Thoracic aorta (tissue), 2 donors: ENCODE measurements around the gene RAB35. TPM values are rescaled to one million over a fixed set of nuclear protein-coding genes. Genes with fewer than 3 reads are reported as not detected.

Experiments used
- ATAC-seq: fragments of 150-250 bp; one replicate; pipeline ENCODE4 v1.8.0; 2017; ENCODE audit warnings: low read depth; ENCODE audit not compliant: insufficient number of reproducible peaks, low FRiP score
- DNase-seq: peaks from one replicate; pipeline ENCODE4 v3.0.0-alpha.2; 2020; ENCODE audit warnings: low spot score
- H3K27ac ChIP-seq, 2 donors: fragments of 200-600 bp; sonication (generic); 1 replicate in 1 of 2; 2 replicates in 1 of 2; pipeline ENCODE4 v1.5.1; 2016; ENCODE audit warnings: mild to moderate bottlenecking in 2 of 2, moderate library complexity in 2 of 2
- H3K27me3 ChIP-seq: fragments of 200-600 bp; sonication (generic); replicated peaks from 2 replicates; pipeline ENCODE4 v1.6.0; 2016; ENCODE audit warnings: mild to moderate bottlenecking; ENCODE audit not compliant: insufficient read depth
- H3K36me3 ChIP-seq: fragments of 200-600 bp; sonication (generic); one replicate; pipeline ENCODE4 v1.5.1; 2016
- H3K4me1 ChIP-seq, 2 donors: fragments of 200-600 bp; sonication (generic); 1 replicate in 1 of 2; 2 replicates in 1 of 2; pipeline versions ENCODE4 v1.5.1 to v1.6.0; 2016; ENCODE audit warnings: low read depth in 2 of 2, mild to moderate bottlenecking in 1 of 2; ENCODE audit not compliant: control insufficient read depth in 1 of 2
- H3K4me3 ChIP-seq: fragments of 200-600 bp; sonication (generic); 2 replicates; pipeline ENCODE4 v1.5.1; 2016; ENCODE audit warnings: mild to moderate bottlenecking
- H3K9me3 ChIP-seq: fragments of 200-600 bp; sonication (generic); 2 replicates; pipeline ENCODE4 v1.5.1; 2016
- CTCF ChIP-seq: fragments of 200-600 bp; sonication (generic); IDR thresholded peaks from one replicate; pipeline ENCODE4 v1.5.1; 2019; ENCODE audit warnings: antibody characterized with exemption
- total RNA-seq, 2 donors: library from RNA; depleted of rRNA; stranded (reverse); fragments of >200 nt; gene quantifications; one replicate each; pipeline versions ENCODE4 v1.1.0 to v1.2.3, GENCODE V29; 2016

The RAB35 gene
- total RNA-seq, 2 donors from 2014 or later, result 23.2 to 30.3 TPM

- peaks cover 91% of the 10 kb centered on the region for H3K36me3 ChIP-seq
- ATAC-seq, result no peak
- no peak overlapping the region for H3K4me3 ChIP-seq
These were observed 41.8 kb upstream of the RAB35 start for GRCh38 chr12:120158351-120158750.

GRCh38 chr12:120157678-120158077 is 41.1 kb upstream of the RAB35 start:
- H3K36me3 ChIP-seq, result peaks cover 91% of the 10 kb centered on the region
- no peaks in the 10 kb centered on the region for H3K9me3 ChIP-seq
- DNase-seq (no peak), ATAC-seq (no peak)
- no peak overlapping the region for H3K27ac ChIP-seq
- no peaks in the 10 kb centered on the region for H3K4me1 ChIP-seq
- no peak overlapping the region for H3K4me3 ChIP-seq
- TF ChIP-seq CTCF, result no peak
- H3K27me3 ChIP-seq, result no peaks in the 10 kb centered on the region

More at GRCh38 chr12:120158351-120158750, 41.8 kb upstream of the RAB35 start:
- Histone ChIP-seq H3K27ac (no peak overlapping the region), H3K9me3 (no peaks in the 10 kb centered on the region), H3K4me1 (no peaks in the 10 kb centered on the region), H3K27me3 (no peaks in the 10 kb centered on the region)
- DNase-seq, result no peak
- no peak for TF ChIP-seq CTCF

- H3K9me3 ChIP-seq, result no peaks in the 10 kb centered on the region
- no peak for TF ChIP-seq CTCF
- H3K4me1 ChIP-seq, result no peaks in the 10 kb centered on the region
- DNase-seq, result no peak
- ATAC-seq, result no peak
- no peak overlapping the region for H3K4me3 ChIP-seq
- peaks cover 81% of the 10 kb centered on the region for H3K36me3 ChIP-seq
- H3K27me3 ChIP-seq, result no peaks in the 10 kb centered on the region
- no peak overlapping the region for H3K27ac ChIP-seq
These were observed 40.0 kb upstream of the RAB35 start for GRCh38 chr12:120156315-120157259.

- Histone ChIP-seq H3K4me3 (no peak overlapping the region), H3K9me3 (no peaks in the 10 kb centered on the region), H3K4me1 (no peaks in the 10 kb centered on the region), H3K27me3 (no peaks in the 10 kb centered on the region), H3K36me3 (peaks cover 79% of the 10 kb centered on the region), H3K27ac (no peak overlapping the region)
- TF ChIP-seq CTCF, result no peak
- DNase-seq, result no peak
- ATAC-seq, result no peak
These were observed 38.5 kb upstream of the RAB35 start for GRCh38 chr12:120155072-120155471.

GRCh38 chr12:120150919-120151525 is 34.5 kb upstream of the RAB35 start:
- Histone ChIP-seq H3K27me3 (no peaks in the 10 kb centered on the region), H3K4me1 (no peaks in the 10 kb centered on the region), H3K4me3 (no peak overlapping the region), H3K9me3 (no peaks in the 10 kb centered on the region), H3K27ac (no peak overlapping the region), H3K36me3 (peaks cover 83% of the 10 kb centered on the region)
- no peak for ATAC-seq
- no peak for DNase-seq
- no peak for TF ChIP-seq CTCF
